GM12878 (cell line): ENCODE data around the gene TUBGCP2. TPM values are rescaled to one million over a fixed set of nuclear protein-coding genes. Genes with fewer than 3 reads are reported as not detected.

ENCODE experiments used
- CBX5 ChIP-seq: sonication (generic); IDR thresholded peaks from 2 replicates; pipeline ENCODE4 v1.6.1; 2016; ENCODE audit warnings: low read depth, moderate library complexity, mild to moderate bottlenecking, inconsistent platforms
- KLF5 ChIP-seq: fragments of 450-650 bp; IDR thresholded peaks from 2 replicates; pipeline ENCODE4 v1.6.1; 2014; ENCODE audit warnings: mild to moderate bottlenecking; ENCODE audit not compliant: partially characterized antibody
- LARP7 ChIP-seq: fragments of 450-650 bp; IDR thresholded peaks from 2 replicates; pipeline ENCODE4 v1.6.1; 2017; ENCODE audit warnings: mild to moderate bottlenecking
- MTA3 ChIP-seq: IDR thresholded peaks from 2 replicates; pipeline ENCODE4 v1.6.1; 2012; ENCODE audit warnings: low read length, inconsistent platforms, borderline replicate concordance
- STAT1 ChIP-seq: fragments of 450-650 bp; conservative IDR thresholded peaks from 2 replicates; pipeline ENCODE4 v1.6.1; 2014; ENCODE audit warnings: antibody characterized with exemption, mild to moderate bottlenecking
- ZZZ3 ChIP-seq: IDR thresholded peaks from 2 replicates; pipeline ENCODE4 v1.6.1; 2011; ENCODE audit warnings: low read depth; ENCODE audit not compliant: control insufficient read depth, insufficient read length
- polyA plus RNA-seq, 11 experiments: library from polyadenylated mRNA; depleted of rRNA in 4 of 11; unstranded in 6 of 11; stranded (reverse) in 5 of 11; fragments of >200 nt; fragmentation: Nextera tagmentation in 4 of 11; fragmentation: Illumina TruSeq in 1 of 11; extraction: Ambion mirVana in 4 of 11; extraction: Trizol in 1 of 11; gene quantifications; 1 replicate in 1 of 11; 2 replicates in 10 of 11; pipeline versions ENCODE4 v1.2.1 to v1.2.3, GENCODE V29; 2011 to 2016; ENCODE audit warnings: inconsistent platforms in 2 of 11, missing spikeins in 2 of 11, low read depth in 1 of 11
- total RNA-seq, 4 experiments: library from RNA; depleted of rRNA in 3 of 4; stranded (reverse); fragments of >200 nt in 3 of 4; fragmentation: Illumina TruSeq in 1 of 4; extraction: Trizol in 1 of 4; gene quantifications; 2 replicates each; pipeline versions ENCODE4 v1.2.1 to v1.2.3, GENCODE V29; 2013 to 2021
- TF ChIP-seq, protein P1 (sequence below): fragments of 450-650 bp; formaldehyde crosslinking; IDR thresholded peaks from 2 replicates; pipeline ENCODE4 v1.5.0; 2022; ENCODE audit warnings: mild to moderate bottlenecking, missing genetic modification characterization
- TF ChIP-seq, protein P2 (sequence below): IDR thresholded peaks from 2 replicates; pipeline ENCODE4 v1.6.1; 2012; ENCODE audit warnings: low read length, inconsistent platforms
- TF ChIP-seq, protein P3 (sequence below): IDR thresholded peaks from 2 replicates; pipeline ENCODE4 v1.6.1; 2011; ENCODE audit warnings: borderline replicate concordance, low read depth, mild to moderate bottlenecking, moderate library complexity, mixed read lengths, low read length; ENCODE audit not compliant: insufficient read depth; ENCODE audit errors: extremely low read length

The TUBGCP2 gene
- total and polyA plus RNA-seq, 10 of the 15 experiments (the other 5 are each of a cell fraction or from before 2014, with no cell fraction given) = 4.8 to 47.1 (median 34.7) TPM

DNA sequence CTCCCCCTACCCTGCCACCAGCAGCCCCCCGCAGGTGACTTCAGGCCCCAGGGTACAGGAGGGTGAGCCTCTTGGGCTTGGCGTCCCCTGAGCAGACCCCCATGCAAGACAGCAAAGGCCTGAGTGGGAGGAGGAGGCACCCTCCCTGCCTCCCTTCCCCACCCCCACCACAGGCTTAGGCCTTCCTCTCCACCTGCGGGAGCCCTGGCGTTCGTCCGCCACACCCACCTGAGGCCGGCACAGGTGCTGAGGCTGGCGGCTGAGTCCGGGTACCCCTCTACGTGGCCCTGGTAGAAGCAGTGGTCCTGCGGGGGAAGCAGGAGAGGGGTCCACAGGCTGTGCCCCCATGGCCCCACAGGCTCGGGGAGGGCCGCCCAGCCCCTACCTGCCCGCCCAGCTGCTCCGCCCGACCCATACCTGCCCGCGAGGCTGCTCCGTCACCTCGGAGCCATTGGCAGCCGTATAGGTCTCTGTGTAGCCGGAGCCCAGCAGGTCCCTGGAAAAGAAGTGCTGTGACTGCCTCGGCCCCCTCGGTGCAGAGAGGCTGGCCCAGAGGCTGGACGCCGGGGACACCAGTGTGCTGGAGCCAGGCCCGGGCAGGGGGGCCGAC lies 35.0 kb downstream of the TUBGCP2 start (continued):
- TF ChIP-seq MTA3 (no peak), KLF5 (no peak), LARP7 (no peak), STAT1 (no peak), CBX5 (no peak), ZZZ3 (no peak)
- TF ChIP-seq, protein P1, sequence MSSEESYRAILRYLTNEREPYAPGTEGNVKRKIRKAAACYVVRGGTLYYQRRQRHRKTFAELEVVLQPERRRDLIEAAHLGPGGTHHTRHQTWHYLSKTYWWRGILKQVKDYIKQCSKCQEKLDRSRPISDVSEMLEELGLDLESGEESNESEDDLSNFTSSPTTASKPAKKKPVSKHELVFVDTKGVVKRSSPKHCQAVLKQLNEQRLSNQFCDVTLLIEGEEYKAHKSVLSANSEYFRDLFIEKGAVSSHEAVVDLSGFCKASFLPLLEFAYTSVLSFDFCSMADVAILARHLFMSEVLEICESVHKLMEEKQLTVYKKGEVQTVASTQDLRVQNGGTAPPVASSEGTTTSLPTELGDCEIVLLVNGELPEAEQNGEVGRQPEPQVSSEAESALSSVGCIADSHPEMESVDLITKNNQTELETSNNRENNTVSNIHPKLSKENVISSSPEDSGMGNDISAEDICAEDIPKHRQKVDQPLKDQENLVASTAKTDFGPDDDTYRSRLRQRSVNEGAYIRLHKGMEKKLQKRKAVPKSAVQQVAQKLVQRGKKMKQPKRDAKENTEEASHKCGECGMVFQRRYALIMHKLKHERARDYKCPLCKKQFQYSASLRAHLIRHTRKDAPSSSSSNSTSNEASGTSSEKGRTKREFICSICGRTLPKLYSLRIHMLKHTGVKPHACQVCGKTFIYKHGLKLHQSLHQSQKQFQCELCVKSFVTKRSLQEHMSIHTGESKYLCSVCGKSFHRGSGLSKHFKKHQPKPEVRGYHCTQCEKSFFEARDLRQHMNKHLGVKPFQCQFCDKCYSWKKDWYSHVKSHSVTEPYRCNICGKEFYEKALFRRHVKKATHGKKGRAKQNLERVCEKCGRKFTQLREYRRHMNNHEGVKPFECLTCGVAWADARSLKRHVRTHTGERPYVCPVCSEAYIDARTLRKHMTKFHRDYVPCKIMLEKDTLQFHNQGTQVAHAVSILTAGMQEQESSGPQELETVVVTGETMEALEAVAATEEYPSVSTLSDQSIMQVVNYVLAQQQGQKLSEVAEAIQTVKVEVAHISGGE (CRISPR knock-in tag) = no peak
- TF ChIP-seq, protein P2, sequence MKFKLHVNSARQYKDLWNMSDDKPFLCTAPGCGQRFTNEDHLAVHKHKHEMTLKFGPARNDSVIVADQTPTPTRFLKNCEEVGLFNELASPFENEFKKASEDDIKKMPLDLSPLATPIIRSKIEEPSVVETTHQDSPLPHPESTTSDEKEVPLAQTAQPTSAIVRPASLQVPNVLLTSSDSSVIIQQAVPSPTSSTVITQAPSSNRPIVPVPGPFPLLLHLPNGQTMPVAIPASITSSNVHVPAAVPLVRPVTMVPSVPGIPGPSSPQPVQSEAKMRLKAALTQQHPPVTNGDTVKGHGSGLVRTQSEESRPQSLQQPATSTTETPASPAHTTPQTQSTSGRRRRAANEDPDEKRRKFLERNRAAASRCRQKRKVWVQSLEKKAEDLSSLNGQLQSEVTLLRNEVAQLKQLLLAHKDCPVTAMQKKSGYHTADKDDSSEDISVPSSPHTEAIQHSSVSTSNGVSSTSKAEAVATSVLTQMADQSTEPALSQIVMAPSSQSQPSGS = no peak
- TF ChIP-seq, protein P3, sequence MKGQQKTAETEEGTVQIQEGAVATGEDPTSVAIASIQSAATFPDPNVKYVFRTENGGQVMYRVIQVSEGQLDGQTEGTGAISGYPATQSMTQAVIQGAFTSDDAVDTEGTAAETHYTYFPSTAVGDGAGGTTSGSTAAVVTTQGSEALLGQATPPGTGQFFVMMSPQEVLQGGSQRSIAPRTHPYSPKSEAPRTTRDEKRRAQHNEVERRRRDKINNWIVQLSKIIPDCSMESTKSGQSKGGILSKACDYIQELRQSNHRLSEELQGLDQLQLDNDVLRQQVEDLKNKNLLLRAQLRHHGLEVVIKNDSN = no peak
